HG02642 (cell line): ENCODE results near the gene INIP.
"Not testable (repeated sequence)": the region's sequence is repeated elsewhere in the genome, so short reads cannot be mapped to it uniquely, and the experiment has no call there.

ENCODE experiments used
- ATAC-seq: cut with Tn5 transposase; IDR thresholded peaks from one replicate; pipeline ENCODE4 v1.9.1; 2021; ENCODE audit warnings: mild to moderate bottlenecking; ENCODE audit not compliant: unreplicated experiment, poor library complexity

INIP gene

DNA sequence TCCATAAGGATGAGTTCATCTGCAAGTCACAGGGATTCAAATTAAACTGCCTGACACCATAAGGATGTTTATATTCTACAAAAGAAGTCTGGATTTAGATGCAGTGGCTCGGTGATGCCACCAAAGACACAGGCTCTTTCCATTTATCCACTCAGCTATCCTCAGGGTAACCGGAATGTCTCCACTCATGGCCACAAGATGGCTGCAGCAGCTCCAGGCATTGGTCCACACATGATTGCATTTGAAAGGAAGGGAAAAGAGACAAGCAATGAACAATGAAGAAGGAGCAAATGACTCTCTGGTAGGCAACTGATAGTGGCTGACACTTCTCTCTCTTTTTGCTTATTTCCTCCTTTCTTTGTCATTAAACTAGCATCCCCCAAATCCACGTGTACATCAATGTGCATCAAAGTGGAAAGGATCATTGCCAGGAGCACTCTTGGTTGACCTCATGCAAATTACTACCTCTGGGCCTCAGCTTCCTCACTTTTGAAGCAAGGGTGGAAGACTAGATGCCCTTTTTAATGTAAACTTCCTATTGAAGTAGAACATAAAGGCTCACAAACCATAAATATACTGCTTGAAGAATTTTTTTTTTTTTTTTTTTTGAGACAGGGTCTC is 25.4 kb upstream of the INIP start:
- ATAC-seq: no peak

- no peak for ATAC-seq
These were observed 17.0 kb upstream of the INIP start for GRCh38 chr9:112734892-112735291.

DNA sequence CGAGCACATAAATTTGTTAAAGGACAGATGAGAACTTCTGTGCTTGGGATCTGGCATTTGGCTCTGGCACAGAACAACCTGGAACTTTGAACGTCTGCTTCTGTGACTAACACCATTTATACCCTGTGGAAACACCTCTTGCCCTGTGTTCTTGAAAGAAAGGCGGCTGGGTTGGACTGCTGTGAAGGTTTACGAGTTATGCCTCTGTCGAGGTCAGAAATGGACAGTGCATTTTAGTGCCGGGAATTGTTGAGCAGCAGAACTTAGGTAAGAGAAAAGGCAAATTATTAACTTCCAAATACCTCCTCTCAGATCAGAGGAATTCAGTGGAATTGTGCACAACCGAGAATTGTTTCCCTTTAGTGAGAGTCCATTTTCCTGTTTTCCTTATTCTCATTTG is 14.1 kb upstream of the INIP start:
- no peak for ATAC-seq

DNA sequence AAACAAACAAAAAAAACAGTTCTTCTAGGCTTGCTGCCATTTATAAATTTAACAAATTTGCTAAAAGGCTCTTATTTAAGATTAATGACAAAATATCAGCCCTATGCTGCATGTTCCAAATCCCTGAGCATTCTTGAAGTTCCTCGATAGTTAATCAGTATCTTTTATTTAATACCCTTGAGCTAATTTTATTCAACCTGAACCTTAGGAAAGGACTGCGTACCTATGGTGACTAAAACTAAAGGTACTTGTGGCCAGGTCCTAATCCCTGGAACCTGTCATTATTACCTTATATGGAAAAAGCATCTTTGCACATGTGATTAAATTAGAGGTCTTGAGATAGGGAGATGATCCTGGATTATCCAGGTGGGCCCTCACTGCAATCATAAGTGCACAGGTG is 10.5 kb upstream of the INIP start:
- no peak for ATAC-seq

DNA sequence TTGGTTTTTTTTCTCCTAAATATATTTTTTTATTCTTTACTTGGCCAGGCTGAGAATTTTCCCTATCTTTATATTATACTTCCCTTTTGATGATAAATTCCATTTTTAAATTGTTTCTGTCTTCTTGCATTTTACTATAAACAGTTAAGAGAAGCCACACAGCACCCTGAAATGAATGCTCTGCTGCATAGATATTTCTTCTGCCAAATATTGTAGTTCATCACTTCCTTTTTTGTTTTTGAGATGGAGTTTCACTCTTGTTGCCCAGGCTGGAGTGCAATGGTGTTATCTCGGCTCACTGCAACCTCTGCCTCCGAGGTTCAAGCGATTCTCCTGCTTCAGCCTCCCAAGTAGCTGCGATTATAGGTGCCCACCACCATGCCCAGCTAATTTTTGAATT is 8.5 kb upstream of the INIP start:
- ATAC-seq: no peak

- no peak for ATAC-seq
These were observed 8.0 kb upstream of the INIP start for GRCh38 chr9:112725961-112726360.

GRCh38 chr9:112722749-112723148 is 4.8 kb upstream of the INIP start:
- ATAC-seq: not testable (repeated sequence)

DNA sequence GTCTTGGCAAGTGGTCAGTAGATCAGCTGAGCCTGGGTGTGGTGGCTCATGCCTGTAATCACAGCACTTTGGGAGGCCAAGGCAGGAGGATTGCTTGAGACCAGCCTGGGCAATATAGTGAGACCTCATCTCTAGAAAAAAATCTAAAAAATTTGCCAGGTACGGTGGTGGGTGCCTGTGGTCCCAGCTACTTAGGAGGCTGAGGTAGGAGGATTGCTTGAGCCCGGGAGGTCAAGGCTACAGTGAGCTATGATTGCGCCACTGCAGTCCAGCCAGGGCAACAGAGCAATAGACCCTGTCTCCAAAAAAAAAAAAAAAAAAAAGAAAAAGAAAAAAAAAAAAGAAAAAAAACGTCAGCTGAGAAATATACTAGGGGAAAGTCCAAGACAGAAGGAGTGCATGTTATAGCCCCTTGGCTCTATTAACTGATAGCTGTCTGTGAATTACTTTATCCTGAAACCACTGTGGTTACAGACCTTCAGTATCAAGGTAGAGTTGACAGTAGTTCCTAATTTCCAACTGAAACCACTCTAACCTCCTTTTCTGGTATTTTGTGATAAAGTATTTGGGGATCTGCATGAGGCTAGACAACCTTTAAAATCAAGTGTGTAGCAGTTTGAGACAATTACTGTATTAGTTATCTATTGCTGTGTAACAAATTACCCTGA is 2.3 kb upstream of the INIP start:
- ATAC-seq: no peak

- no peak for ATAC-seq
These were observed 1.8 kb upstream of the INIP start for GRCh38 chr9:112719696-112720095.

DNA sequence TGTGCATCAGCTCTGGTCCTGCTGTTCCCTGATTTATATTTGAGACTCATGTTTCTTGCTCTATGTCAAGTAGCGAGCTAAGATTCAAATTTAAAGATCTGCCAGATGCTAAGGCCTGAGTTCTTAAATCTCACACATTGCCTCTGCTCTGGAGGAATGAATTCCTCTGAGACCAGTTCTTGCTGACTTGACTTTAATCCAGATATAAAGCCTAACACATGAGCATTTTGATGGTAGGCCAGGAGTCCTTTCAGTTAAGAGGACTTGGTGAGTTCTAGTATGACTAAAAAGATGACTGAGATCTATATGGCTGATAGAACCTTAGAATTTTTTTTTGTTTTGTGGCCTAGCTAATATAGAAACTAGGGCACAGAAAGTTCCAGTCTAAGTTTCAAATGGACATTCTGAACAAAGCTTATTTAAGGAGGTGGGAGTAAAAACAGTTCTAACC is 1.3 kb upstream of the INIP start:
- ATAC-seq: no peak

DNA sequence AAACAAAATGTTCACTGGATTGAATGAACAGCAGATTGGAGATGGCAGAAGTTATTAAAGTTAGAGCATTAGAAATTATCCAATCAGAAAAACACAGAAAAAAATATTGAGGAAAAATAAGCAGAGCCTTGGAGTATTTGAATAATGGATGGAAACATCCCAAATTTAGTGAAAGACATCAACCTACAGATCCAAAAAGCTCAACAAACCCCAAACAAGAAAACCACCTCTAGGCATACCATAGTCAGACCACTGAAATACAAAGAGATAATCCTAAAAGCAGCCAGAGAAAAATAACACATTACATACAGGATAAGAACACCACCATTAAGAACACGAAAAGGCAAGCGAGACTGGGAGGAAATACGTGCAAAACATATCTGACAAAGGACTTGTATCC is 5.2 kb downstream of the INIP start:
- no peak for ATAC-seq

DNA sequence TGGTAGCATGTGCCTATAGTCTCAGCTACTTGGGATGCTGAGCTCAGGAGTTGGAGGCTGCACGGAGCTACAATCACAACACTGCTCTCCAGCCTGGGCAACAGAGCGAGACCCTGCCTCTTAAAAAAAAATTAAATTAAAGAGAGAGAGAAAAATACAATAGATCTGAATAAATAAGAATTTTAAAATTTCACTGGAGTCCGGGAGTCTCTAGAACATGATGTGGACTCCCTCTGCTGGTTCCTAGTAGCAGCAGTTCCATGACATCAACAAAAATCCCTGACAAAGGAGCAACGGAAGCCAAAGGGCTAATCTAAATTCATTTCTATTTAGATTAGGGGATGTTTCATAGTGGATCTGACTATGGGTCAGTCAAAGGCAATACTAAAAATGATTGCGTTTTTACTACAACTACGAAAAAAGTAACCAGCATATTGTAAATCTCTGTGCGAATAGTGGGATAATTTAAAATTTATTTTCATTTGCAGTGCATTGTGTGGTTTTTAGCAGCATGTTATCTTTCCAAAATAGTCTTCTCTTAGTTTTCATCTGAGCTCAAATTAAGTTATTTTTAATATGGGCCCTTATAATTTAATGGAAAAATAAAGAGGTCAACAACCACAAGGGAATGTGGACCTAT is 6.7 kb downstream of the INIP start:
- no peak for ATAC-seq

GRCh38 chr9:112705768-112706427 is 12.0 kb downstream of the INIP start:
- no peak for ATAC-seq

- ATAC-seq: no peak
These were observed 14.6 kb downstream of the INIP start for GRCh38 chr9:112703304-112703703.

GRCh38 chr9:112700085-112700484 is 17.8 kb downstream of the INIP start:
- no peak for ATAC-seq

- ATAC-seq: no peak
These were observed 18.7 kb downstream of the INIP start for GRCh38 chr9:112699230-112699629.

DNA sequence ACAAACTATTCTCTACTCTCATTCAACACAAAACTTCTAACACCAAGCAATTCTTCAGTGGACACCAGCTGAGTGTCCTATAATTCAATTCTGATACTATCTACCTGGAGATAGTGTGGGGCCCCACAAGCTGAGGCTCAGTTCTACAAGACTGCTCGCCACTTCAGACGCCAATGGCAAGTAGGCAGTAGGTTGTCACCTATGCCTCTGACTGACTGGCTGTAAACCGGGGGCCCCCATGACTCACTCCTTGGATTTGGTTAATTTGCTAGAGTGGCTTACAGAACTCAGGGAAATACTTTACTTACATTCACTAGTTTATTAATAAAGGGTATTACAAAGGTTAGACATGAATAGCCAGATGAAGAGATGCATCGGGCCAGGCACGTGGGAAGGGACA is 21.5 kb downstream of the INIP start:
- ATAC-seq: no peak

DNA sequence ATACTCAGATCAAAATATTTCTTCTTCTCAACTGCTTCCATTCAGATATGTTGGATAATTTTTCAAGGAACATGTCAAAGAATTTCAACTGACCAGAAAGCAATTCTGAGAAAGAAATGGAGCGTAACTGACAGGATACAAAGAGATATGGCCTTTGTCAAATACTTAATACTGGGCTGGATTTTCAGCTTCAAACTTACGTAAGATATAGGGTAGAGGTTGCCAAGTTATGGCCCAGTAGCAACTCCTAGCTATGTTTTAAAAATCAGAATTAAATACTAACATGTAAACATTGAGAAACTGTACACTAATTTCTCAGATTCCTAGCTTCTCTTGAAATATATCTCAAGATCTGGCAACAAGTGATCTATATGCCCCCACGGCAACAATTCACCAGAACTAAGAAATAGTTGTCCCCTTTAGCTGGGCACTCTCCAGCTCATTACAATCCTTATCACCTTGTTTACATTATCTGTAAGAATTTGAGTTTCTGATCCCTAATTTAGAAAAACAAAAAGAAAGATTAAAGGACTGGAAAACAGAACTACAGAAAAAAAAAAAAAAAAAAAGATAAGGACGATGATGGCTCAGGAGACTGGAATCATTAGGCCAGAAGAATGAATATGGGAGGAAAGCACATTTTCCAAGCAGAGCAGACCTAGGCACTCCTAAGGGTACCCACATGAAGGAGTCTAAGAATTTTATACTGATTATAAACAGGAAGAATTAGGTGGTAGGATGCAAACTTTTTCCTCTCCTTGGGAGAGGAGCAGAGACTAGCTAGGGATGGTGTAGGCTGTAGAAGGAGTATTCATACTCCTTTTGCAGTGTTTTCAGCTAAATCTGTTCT is 23.0 kb downstream of the INIP start:
- no peak for ATAC-seq

DNA sequence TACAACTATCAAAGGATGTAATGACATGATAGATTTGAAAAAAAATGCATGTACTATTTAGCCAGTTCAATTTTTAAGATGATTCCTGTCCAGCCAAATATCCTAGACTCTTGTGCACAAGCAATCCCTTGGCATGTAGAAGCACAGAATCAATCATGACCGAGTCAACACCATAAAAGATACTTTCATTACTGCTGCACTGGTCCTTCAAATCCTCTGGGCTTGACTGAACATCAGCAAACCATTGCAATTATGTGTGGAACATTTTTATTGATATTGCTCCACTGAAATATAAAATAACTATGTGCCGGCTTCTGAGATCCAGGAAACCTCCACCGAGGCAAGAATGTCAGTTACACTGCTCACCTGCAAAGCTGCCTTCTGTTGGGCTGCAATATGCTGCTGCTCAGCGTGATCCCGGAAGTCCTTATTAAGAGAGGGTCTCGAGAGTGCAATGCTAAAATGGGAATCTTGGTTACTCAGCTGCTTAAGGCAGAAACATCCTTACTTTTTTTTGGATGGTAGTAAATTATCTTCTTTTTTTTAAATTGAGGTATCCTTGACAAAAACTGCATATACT is 28.7 kb downstream of the INIP start:
- ATAC-seq: no peak
